ENCODE measurements around the gene UQCRC1.

UQCRC1 gene

GRCh38 chr3:48634661-48635221, 25.3 kb upstream of the UQCRC1 start:
- no peak for TF ChIP-seq REST (IDR thresholded peaks at IDR 0.05; ENCODE audit: insufficient read depth in 1 of 2, low read depth in 2 of 2, low read length in 2 of 2)
- TF ChIP-seq POLR2AphosphoS5 (IDR thresholded peaks at IDR 0.05; ENCODE audit: low read depth, low read length) = peak; percentile 53; the same call in 1 of the 2 replicates

GRCh38 chr3:48633743-48634142, 24.3 kb upstream of the UQCRC1 start:
- no peak for TF ChIP-seq REST (IDR thresholded peaks at IDR 0.05; ENCODE audit: insufficient read depth in 1 of 2, low read depth in 2 of 2, low read length in 2 of 2)
- no peak for TF ChIP-seq FOXP2 (optimal IDR thresholded peaks at IDR 0.05; ENCODE audit: borderline replicate concordance, extremely low read depth, extremely low read length, insufficient read depth)
- TF ChIP-seq TAF1 (IDR thresholded peaks at IDR 0.05; ENCODE audit: borderline replicate concordance, insufficient read depth, low read length) = no peak
- TF ChIP-seq POLR2AphosphoS5 (IDR thresholded peaks at IDR 0.05; ENCODE audit: low read depth, low read length) = no peak
- no peak for TF ChIP-seq SIN3A (IDR thresholded peaks at IDR 0.05; ENCODE audit: borderline replicate concordance, insufficient read depth, low read length)

GRCh38 chr3:48633256-48633655, 23.8 kb upstream of the UQCRC1 start:
- TF ChIP-seq REST (IDR thresholded peaks at IDR 0.05; ENCODE audit: insufficient read depth in 1 of 2, low read depth in 2 of 2, low read length in 2 of 2) (no peak), TAF1 (IDR thresholded peaks at IDR 0.05; ENCODE audit: borderline replicate concordance, insufficient read depth, low read length) (no peak), FOXP2 (optimal IDR thresholded peaks at IDR 0.05; ENCODE audit: borderline replicate concordance, extremely low read depth, extremely low read length, insufficient read depth) (no peak), SIN3A (IDR thresholded peaks at IDR 0.05; ENCODE audit: borderline replicate concordance, insufficient read depth, low read length) (no peak), POLR2AphosphoS5 (IDR thresholded peaks at IDR 0.05; ENCODE audit: low read depth, low read length) (no peak)

- no peak for TF ChIP-seq POLR2AphosphoS5 (IDR thresholded peaks at IDR 0.05; ENCODE audit: low read depth, low read length)
Observed at GRCh38 chr3:48631516-48632448, 22.3 kb upstream of the UQCRC1 start.

- no peak for TF ChIP-seq POLR2AphosphoS5 (IDR thresholded peaks at IDR 0.05; ENCODE audit: low read depth, low read length)
- no peak for TF ChIP-seq TAF1 (IDR thresholded peaks at IDR 0.05; ENCODE audit: borderline replicate concordance, insufficient read depth, low read length)
- TF ChIP-seq SIN3A (IDR thresholded peaks at IDR 0.05; ENCODE audit: borderline replicate concordance, insufficient read depth, low read length) = no peak
- no peak for TF ChIP-seq REST (IDR thresholded peaks at IDR 0.05; ENCODE audit: insufficient read depth in 1 of 2, low read depth in 2 of 2, low read length in 2 of 2)
- no peak for TF ChIP-seq FOXP2 (optimal IDR thresholded peaks at IDR 0.05; ENCODE audit: borderline replicate concordance, extremely low read depth, extremely low read length, insufficient read depth)
Observed at GRCh38 chr3:48630833-48631232, 21.4 kb upstream of the UQCRC1 start.
